ENCODE results near the gene SLIT3. TPM values are rescaled to one million over a fixed set of nuclear protein-coding genes. Genes with fewer than 3 reads are reported as not detected.

SLIT3 gene
- total RNA-seq, 2 experiments from 2014 or later = 0.20 to 0.43 TPM

- no peak for DNase-seq
- Mint-ChIP-seq H3K27me3 (peaks cover 12% of the 10 kb centered on the region), H3K4me1 (peaks cover 3% of the 10 kb centered on the region)
Observed at GRCh38 chr5:168990679-168991078, 310.3 kb downstream of the SLIT3 start.

GRCh38 chr5:168989731-168990505 is 311.0 kb downstream of the SLIT3 start:
- H3K27me3 Mint-ChIP-seq = peaks cover 12% of the 10 kb centered on the region
- H3K27ac Mint-ChIP-seq = no peak overlapping the region
- peaks cover 3% of the 10 kb centered on the region for H3K4me1 Mint-ChIP-seq
- H3K9me3 Mint-ChIP-seq = no peaks in the 10 kb centered on the region
- H3K4me3 Mint-ChIP-seq = no peak overlapping the region
- no peak for DNase-seq
- no peaks in the 10 kb centered on the region for H3K36me3 Mint-ChIP-seq

More at GRCh38 chr5:168990679-168991078, 310.3 kb downstream of the SLIT3 start:
- no peaks in the 10 kb centered on the region for H3K36me3 Mint-ChIP-seq
- no peak overlapping the region for H3K27ac Mint-ChIP-seq
- no peak overlapping the region for H3K4me3 Mint-ChIP-seq
- H3K9me3 Mint-ChIP-seq = no peaks in the 10 kb centered on the region

GRCh38 chr5:168988699-168989098 is 312.2 kb downstream of the SLIT3 start:
- H3K4me1 Mint-ChIP-seq = peaks cover 3% of the 10 kb centered on the region
- H3K36me3 Mint-ChIP-seq = no peaks in the 10 kb centered on the region
- peaks cover 12% of the 10 kb centered on the region for H3K27me3 Mint-ChIP-seq
- no peaks in the 10 kb centered on the region for H3K9me3 Mint-ChIP-seq
- H3K27ac Mint-ChIP-seq = no peak overlapping the region
- DNase-seq = no peak
- H3K4me3 Mint-ChIP-seq = no peak overlapping the region

GRCh38 chr5:168987543-168988300 is 313.2 kb downstream of the SLIT3 start:
- no peak overlapping the region for H3K4me3 Mint-ChIP-seq
- H3K9me3 Mint-ChIP-seq = no peaks in the 10 kb centered on the region
- H3K27ac Mint-ChIP-seq = no peak overlapping the region
- H3K27me3 Mint-ChIP-seq = peaks cover 12% of the 10 kb centered on the region
- no peaks in the 10 kb centered on the region for H3K36me3 Mint-ChIP-seq
- peak; percentile 26 for DNase-seq
- peaks cover 3% of the 10 kb centered on the region for H3K4me1 Mint-ChIP-seq

- peaks cover 12% of the 10 kb centered on the region for H3K27me3 Mint-ChIP-seq
- H3K4me1 Mint-ChIP-seq = peaks cover 3% of the 10 kb centered on the region
- no peaks in the 10 kb centered on the region for H3K36me3 Mint-ChIP-seq
- H3K9me3 Mint-ChIP-seq = no peaks in the 10 kb centered on the region
- no peak for DNase-seq
- no peak overlapping the region for H3K27ac Mint-ChIP-seq
- H3K4me3 Mint-ChIP-seq = no peak overlapping the region
Observed at GRCh38 chr5:168985454-168985853, 315.5 kb downstream of the SLIT3 start.

DNA sequence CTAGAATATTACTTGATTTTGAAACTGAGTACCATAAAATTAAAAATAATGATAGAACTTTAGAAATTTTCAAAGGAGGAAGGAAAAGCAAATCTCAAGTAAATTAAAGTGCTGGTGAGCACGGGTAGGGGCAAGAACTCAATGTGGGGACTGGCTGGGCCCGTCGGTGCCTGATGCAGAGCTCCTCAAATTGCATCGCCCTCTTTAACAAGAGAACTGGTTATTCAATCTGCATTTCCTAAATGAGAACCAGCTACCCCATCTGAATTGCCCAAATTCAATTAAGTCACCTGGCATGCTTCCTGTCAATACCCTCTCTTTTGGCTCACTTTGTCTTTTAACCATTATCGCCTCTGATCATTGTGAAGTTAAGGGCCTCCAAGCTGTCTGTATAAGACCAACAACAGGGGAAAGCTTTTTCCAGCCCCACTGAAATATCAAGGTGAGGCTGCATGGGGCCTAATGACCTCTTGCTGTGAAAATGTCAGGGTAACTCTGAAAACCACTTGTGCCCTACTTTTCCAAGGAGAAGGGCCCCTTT is 316.7 kb downstream of the SLIT3 start:
- no peak overlapping the region for H3K4me3 Mint-ChIP-seq
- peaks cover 8% of the 10 kb centered on the region for H3K27me3 Mint-ChIP-seq
- H3K4me1 Mint-ChIP-seq = peaks cover 3% of the 10 kb centered on the region
- H3K27ac Mint-ChIP-seq = no peak overlapping the region
- DNase-seq = no peak
- no peaks in the 10 kb centered on the region for H3K9me3 Mint-ChIP-seq
- no peaks in the 10 kb centered on the region for H3K36me3 Mint-ChIP-seq

DNA sequence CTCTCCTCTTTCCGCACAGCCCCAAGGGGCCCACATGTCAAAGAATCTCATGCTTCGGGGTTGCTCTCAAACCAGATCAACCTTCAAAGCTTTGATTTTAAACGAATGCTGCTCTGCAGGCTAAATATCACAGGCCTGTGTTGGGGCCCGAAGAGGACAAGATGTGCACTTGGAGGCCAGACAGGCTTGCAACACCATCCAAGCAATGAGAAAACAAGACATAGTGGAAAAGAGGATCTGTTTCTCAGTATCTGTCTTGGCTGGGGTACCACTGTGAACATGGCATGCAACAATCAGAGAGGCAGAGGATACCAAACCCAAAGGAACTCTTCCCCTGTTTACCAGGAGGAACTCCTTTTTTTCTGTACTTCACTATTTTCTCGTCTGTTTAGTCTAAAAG is 321.8 kb downstream of the SLIT3 start:
- Mint-ChIP-seq H3K36me3 (no peaks in the 10 kb centered on the region), H3K9me3 (no peaks in the 10 kb centered on the region), H3K27me3 (peaks cover 16% of the 10 kb centered on the region), H3K27ac (no peak overlapping the region), H3K4me1 (no peaks in the 10 kb centered on the region), H3K4me3 (no peak overlapping the region)
- no peak for DNase-seq

DNA sequence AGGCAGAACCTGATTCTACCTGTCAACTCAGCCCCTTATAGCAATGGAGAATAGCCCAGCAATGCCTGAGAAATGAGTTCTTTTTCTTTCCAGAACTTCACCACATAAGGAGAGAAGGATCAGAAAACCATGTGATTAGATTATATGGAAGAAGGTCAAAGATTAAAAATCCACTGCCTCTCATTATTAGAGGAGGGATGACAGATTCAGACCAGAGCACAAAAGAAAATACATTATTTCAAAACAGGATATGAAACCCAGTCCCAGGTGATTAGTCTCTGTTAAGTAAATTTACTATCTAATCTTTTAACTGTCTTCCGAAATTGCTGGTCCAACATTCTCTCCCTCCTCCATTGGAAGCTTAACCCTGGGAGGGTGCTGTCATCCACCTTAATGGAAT is 322.4 kb downstream of the SLIT3 start:
- Mint-ChIP-seq H3K4me1 (no peaks in the 10 kb centered on the region), H3K9me3 (no peaks in the 10 kb centered on the region), H3K36me3 (no peaks in the 10 kb centered on the region), H3K4me3 (no peak overlapping the region), H3K27me3 (peaks cover 22% of the 10 kb centered on the region), H3K27ac (no peak overlapping the region)
- DNase-seq = no peak

DNA sequence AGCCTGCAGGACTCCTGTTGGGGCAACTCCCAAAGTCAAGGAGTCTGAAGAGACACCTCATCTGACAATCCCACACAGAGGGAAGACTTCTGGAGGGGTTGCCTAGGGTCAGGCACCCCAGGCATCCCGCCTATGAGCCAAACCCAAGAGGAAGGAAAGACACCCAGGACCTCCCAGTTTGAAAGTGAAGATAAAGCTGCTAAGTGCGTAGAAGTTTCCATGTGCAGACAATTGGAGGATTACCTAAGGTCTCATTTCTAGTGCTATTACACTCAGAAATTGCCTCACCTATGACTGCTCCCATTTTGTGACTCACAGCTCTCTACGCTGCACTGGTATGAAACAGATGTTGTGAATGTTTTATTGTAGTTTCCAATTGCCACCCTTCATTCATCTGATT is 322.9 kb downstream of the SLIT3 start:
- DNase-seq = no peak
- Mint-ChIP-seq H3K27ac (no peak overlapping the region), H3K9me3 (no peaks in the 10 kb centered on the region), H3K4me3 (no peak overlapping the region), H3K4me1 (no peaks in the 10 kb centered on the region), H3K27me3 (peaks cover 23% of the 10 kb centered on the region), H3K36me3 (no peaks in the 10 kb centered on the region)

DNA sequence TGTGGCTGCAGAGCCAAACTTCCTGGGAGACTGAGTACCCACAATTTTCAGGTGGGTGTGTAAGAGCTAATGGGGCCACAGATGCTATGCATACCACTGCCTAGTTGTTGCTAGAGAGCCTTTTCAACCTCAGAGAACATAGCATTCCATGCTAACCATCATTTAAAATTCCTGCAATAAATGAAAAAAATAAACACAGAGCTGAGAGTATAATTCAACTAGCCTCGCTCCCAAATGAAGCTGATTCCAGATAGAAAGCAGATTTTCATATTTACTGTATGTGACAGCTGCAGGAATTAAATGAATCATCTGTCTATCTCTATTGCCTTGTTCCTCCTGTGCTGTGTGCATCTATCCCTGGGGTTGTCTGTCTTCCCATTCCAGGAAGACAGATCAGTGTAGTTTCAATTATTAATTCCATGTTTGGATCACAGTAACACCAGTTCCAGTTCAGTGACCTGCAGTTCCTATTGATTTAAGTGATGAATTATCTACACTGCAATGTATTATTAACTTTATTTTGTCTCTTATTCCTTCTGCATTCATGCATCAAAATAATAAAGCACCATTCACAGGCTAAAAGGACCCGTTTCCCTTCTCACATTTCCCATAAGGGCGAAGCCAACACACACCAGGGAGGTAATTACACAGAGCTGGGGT is 324.5 kb downstream of the SLIT3 start:
- no peak for DNase-seq
- no peak overlapping the region for H3K4me3 Mint-ChIP-seq
- no peaks in the 10 kb centered on the region for H3K4me1 Mint-ChIP-seq
- peaks cover 27% of the 10 kb centered on the region for H3K27me3 Mint-ChIP-seq
- H3K27ac Mint-ChIP-seq = no peak overlapping the region
- no peaks in the 10 kb centered on the region for H3K36me3 Mint-ChIP-seq
- H3K9me3 Mint-ChIP-seq = no peaks in the 10 kb centered on the region

GRCh38 chr5:168975331-168975730 is 325.6 kb downstream of the SLIT3 start:
- Mint-ChIP-seq H3K4me1 (no peaks in the 10 kb centered on the region), H3K9me3 (no peaks in the 10 kb centered on the region), H3K27me3 (peaks cover 27% of the 10 kb centered on the region), H3K4me3 (no peak overlapping the region), H3K27ac (no peak overlapping the region), H3K36me3 (no peaks in the 10 kb centered on the region)
- DNase-seq = no peak

- H3K4me1 Mint-ChIP-seq = no peaks in the 10 kb centered on the region
- no peak overlapping the region for H3K4me3 Mint-ChIP-seq
- no peak overlapping the region for H3K27ac Mint-ChIP-seq
- peaks cover 27% of the 10 kb centered on the region for H3K27me3 Mint-ChIP-seq
- no peaks in the 10 kb centered on the region for H3K36me3 Mint-ChIP-seq
- DNase-seq = no peak
- H3K9me3 Mint-ChIP-seq = no peaks in the 10 kb centered on the region
Observed at GRCh38 chr5:168974082-168974481, 326.9 kb downstream of the SLIT3 start.

DNA sequence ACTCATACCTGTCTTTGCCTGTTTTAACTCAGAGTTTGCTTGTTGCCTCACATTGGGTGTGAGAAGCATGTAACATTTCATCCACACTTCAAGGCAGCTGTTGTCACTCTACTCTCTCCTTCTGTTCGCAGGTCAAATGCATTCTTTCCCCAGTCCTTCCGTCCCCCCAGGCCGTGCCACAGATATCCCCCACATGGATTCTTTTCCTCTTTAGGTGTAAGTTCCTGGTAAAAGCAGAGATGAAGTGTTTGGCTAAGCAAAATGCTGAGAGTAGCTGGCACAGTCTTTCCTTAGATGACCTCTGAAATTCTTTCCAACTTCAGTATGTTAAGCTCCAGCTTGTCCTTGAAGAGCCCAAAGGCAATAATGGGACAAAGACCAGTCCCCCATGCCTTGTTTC is 328.2 kb downstream of the SLIT3 start:
- no peak overlapping the region for H3K4me3 Mint-ChIP-seq
- H3K27ac Mint-ChIP-seq = no peak overlapping the region
- peaks cover 27% of the 10 kb centered on the region for H3K27me3 Mint-ChIP-seq
- no peak for DNase-seq
- no peaks in the 10 kb centered on the region for H3K4me1 Mint-ChIP-seq
- H3K9me3 Mint-ChIP-seq = no peaks in the 10 kb centered on the region
- no peaks in the 10 kb centered on the region for H3K36me3 Mint-ChIP-seq

- Mint-ChIP-seq H3K27me3 (peaks cover 27% of the 10 kb centered on the region), H3K27ac (no peak overlapping the region), H3K36me3 (no peaks in the 10 kb centered on the region), H3K4me3 (no peak overlapping the region), H3K9me3 (no peaks in the 10 kb centered on the region), H3K4me1 (no peaks in the 10 kb centered on the region)
- DNase-seq = no peak
Observed at GRCh38 chr5:168971100-168971499, 329.8 kb downstream of the SLIT3 start.

- H3K36me3 Mint-ChIP-seq = no peaks in the 10 kb centered on the region
- no peak overlapping the region for H3K27ac Mint-ChIP-seq
- H3K27me3 Mint-ChIP-seq = peaks cover 12% of the 10 kb centered on the region
- no peaks in the 10 kb centered on the region for H3K4me1 Mint-ChIP-seq
- no peaks in the 10 kb centered on the region for H3K9me3 Mint-ChIP-seq
- H3K4me3 Mint-ChIP-seq = no peak overlapping the region
- no peak for DNase-seq
Observed at GRCh38 chr5:168969326-168969886, 331.5 kb downstream of the SLIT3 start.
